Measurements from ENCODE around the gene B4GALT6. TPM values are rescaled to one million over a fixed set of nuclear protein-coding genes. Genes with fewer than 3 reads are reported as not detected.

The B4GALT6 gene
- polyA plus RNA-seq, 1 donor from 2014 or later = 19.4 TPM

DNA sequence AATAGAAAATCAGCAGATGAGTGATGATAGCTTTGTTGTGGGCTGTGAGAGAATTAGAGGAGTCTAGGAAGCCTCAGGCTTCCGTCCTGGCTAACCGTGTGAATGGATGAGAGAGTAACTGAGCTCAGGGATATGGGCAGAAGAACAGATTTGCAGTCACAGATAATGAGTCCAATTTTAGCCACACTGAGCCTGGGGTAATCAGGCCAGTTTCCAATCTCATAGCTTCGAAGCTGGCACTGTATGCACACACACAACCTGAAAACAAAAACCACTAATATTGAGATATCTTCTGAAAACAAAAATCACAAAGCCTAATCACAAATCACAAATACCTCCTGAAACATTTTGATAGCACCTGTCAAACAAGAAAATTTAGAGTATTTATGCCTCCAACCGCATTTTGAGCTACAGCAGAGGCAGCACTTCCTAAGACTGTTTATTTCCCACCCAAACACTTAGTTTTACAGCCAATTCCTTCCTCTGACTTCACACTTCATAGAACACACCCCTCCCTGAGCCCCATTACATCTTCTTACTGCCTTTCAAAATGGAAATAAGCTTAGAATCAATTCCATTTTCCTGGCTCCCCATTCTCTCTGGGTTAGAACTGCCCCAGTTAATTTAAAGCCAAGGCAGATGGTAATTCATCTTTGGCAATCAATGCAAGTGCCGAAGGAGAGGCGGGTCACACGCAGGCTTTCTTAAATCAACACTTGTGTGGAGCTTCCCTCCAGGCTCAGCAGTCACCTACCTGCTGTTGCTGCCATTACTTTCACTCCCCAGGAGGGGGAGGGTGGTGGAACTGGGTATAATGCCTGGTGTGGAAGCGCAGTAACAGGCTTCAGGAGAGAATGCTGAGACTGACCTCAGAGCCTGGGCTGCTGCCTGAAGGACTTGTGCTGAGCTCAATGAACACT, 73.8 kb downstream of the B4GALT6 start:
- H3F3A ChIP-seq (ENCODE audit: insufficient read depth, low read length, poor library complexity, severe bottlenecking) = no peaks in the 10 kb centered on the region
- H3K79me2 ChIP-seq (replicated peaks; ENCODE audit: insufficient read depth, low read length) = no peaks in the 10 kb centered on the region
- H3K27me3 ChIP-seq (ENCODE audit: insufficient read depth, low read depth, low read length) = no peaks in the 10 kb centered on the region
- H3K9ac ChIP-seq (ENCODE audit: low read length) = no peak overlapping the region
- no peak overlapping the region for H2AFZ ChIP-seq (ENCODE audit: low read depth, low read length)
- no peaks in the 10 kb centered on the region for H4K20me1 ChIP-seq (ENCODE audit: insufficient read depth)
- H3K9me3 ChIP-seq (ENCODE audit: low read length) = no peaks in the 10 kb centered on the region
- no peaks in the 10 kb centered on the region for H3K9me2 ChIP-seq (ENCODE audit: insufficient read depth, low read length)
- no peak overlapping the region for H3K4me3 ChIP-seq (ENCODE audit: low read length)
- H3K27ac ChIP-seq (ENCODE audit: low read length) = no peak overlapping the region
- no peak overlapping the region for H3K4me2 ChIP-seq (ENCODE audit: low read length)
- no peaks in the 10 kb centered on the region for H3K36me3 ChIP-seq (ENCODE audit: insufficient read depth, low read length)
- TF ChIP-seq, protein P1, sequence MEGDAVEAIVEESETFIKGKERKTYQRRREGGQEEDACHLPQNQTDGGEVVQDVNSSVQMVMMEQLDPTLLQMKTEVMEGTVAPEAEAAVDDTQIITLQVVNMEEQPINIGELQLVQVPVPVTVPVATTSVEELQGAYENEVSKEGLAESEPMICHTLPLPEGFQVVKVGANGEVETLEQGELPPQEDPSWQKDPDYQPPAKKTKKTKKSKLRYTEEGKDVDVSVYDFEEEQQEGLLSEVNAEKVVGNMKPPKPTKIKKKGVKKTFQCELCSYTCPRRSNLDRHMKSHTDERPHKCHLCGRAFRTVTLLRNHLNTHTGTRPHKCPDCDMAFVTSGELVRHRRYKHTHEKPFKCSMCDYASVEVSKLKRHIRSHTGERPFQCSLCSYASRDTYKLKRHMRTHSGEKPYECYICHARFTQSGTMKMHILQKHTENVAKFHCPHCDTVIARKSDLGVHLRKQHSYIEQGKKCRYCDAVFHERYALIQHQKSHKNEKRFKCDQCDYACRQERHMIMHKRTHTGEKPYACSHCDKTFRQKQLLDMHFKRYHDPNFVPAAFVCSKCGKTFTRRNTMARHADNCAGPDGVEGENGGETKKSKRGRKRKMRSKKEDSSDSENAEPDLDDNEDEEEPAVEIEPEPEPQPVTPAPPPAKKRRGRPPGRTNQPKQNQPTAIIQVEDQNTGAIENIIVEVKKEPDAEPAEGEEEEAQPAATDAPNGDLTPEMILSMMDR (IDR thresholded peaks at IDR 0.05; ENCODE audit: poor library complexity, severe bottlenecking) = peak; percentile 30
- TF ChIP-seq RAD21 (conservative IDR thresholded peaks at IDR 0.05) (no peak), MXI1 (conservative IDR thresholded peaks at IDR 0.05; ENCODE audit: poor library complexity, severe bottlenecking) (no peak), EP300 (conservative IDR thresholded peaks at IDR 0.05; ENCODE audit: poor library complexity, severe bottlenecking) (no peak)

DNA sequence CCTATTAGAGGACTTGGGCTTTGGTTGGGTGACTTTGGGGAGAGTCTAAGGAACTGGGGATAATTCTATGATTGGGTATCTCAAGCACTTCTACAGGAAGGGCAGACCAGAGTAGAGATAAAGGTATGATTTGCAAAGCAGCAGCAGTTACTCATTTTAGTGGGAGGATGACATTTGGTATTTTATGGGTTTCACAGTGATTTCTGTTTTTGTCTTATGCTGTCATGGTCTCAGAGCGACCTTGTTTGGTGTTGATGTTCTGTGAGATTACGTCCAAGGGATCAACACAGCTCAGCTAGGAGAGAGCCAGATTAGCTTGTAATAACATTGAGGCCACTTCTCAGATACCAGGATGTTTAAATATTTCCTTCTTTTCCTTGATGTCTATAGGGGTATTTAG, 74.5 kb downstream of the B4GALT6 start:
- Histone ChIP-seq H4K20me1 (ENCODE audit: insufficient read depth) (no peaks in the 10 kb centered on the region), H3F3A (ENCODE audit: insufficient read depth, low read length, poor library complexity, severe bottlenecking) (no peaks in the 10 kb centered on the region), H3K9ac (ENCODE audit: low read length) (no peak overlapping the region), H3K4me3 (ENCODE audit: low read length) (no peak overlapping the region), H3K27ac (ENCODE audit: low read length) (no peak overlapping the region), H3K36me3 (ENCODE audit: insufficient read depth, low read length) (no peaks in the 10 kb centered on the region), H2AFZ (ENCODE audit: low read depth, low read length) (no peak overlapping the region), H3K9me3 (ENCODE audit: low read length) (no peaks in the 10 kb centered on the region), H3K79me2 (replicated peaks; ENCODE audit: insufficient read depth, low read length) (no peaks in the 10 kb centered on the region), H3K27me3 (ENCODE audit: insufficient read depth, low read depth, low read length) (no peaks in the 10 kb centered on the region), H3K4me2 (ENCODE audit: low read length) (no peak overlapping the region), H3K9me2 (ENCODE audit: insufficient read depth, low read length) (no peaks in the 10 kb centered on the region)
- TF ChIP-seq MXI1 (conservative IDR thresholded peaks at IDR 0.05; ENCODE audit: poor library complexity, severe bottlenecking) (no peak), POLR2AphosphoS5 (IDR thresholded peaks at IDR 0.05) (no peak), RAD21 (conservative IDR thresholded peaks at IDR 0.05) (no peak), EZH2 (IDR thresholded peaks at IDR 0.05; ENCODE audit: borderline replicate concordance, insufficient read depth, low read length, poor library complexity, severe bottlenecking) (no peak), SMC3 (conservative IDR thresholded peaks at IDR 0.05; ENCODE audit: poor library complexity) (no peak)
- TF ChIP-seq, protein P1 (IDR thresholded peaks at IDR 0.05; ENCODE audit: poor library complexity, severe bottlenecking) = no peak
- TF ChIP-seq, protein P2, sequence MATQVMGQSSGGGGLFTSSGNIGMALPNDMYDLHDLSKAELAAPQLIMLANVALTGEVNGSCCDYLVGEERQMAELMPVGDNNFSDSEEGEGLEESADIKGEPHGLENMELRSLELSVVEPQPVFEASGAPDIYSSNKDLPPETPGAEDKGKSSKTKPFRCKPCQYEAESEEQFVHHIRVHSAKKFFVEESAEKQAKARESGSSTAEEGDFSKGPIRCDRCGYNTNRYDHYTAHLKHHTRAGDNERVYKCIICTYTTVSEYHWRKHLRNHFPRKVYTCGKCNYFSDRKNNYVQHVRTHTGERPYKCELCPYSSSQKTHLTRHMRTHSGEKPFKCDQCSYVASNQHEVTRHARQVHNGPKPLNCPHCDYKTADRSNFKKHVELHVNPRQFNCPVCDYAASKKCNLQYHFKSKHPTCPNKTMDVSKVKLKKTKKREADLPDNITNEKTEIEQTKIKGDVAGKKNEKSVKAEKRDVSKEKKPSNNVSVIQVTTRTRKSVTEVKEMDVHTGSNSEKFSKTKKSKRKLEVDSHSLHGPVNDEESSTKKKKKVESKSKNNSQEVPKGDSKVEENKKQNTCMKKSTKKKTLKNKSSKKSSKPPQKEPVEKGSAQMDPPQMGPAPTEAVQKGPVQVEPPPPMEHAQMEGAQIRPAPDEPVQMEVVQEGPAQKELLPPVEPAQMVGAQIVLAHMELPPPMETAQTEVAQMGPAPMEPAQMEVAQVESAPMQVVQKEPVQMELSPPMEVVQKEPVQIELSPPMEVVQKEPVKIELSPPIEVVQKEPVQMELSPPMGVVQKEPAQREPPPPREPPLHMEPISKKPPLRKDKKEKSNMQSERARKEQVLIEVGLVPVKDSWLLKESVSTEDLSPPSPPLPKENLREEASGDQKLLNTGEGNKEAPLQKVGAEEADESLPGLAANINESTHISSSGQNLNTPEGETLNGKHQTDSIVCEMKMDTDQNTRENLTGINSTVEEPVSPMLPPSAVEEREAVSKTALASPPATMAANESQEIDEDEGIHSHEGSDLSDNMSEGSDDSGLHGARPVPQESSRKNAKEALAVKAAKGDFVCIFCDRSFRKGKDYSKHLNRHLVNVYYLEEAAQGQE (IDR thresholded peaks at IDR 0.05; ENCODE audit: borderline replicate concordance) = no peak
